ENCODE data around the gene TOMM22. TPM values are rescaled to one million over a fixed set of nuclear protein-coding genes. Genes with fewer than 3 reads are reported as not detected.

The TOMM22 gene
- total and polyA plus RNA-seq, 2 donors (not counting 3 experiments of a cell fraction or from before 2014, with no cell fraction given), result 62.3 to 98.8 TPM

DNA sequence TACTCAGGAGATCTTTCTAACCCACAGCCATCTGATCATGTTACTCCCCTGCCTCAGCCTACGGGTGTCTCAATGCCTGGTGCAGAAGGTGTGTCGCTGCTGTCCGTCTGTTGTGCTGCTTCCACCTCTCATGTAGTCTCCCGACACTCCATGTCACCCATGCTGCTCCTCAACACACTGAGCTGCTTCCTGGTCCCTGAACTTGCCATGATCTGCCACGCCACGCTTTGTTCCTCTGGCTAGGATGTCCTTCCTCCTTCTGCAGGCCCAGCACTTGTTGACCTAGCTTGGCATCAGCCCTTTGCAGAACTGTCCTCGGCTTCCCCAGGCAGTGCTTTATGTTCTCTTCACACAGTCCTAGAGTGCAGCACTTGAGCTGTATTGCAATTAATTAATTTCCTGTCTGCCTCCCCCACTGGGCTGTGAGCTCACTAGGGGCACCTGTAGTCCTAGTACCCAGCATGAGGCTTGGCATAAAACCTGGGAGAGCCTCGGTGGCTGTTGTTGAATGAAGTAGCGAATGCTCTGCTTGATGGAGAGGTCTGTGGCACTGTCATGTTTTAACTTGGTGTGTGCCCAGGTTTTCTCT, 33.5 kb downstream of the TOMM22 start:
- H4K20me1 ChIP-seq (replicated peaks; ENCODE audit: control insufficient read depth, extremely low read depth, insufficient read depth, low read length), result no peaks in the 10 kb centered on the region
- H3K9me3 ChIP-seq (replicated peaks; ENCODE audit: control insufficient read depth, insufficient read depth, low read length), result no peaks in the 10 kb centered on the region
- H3K36me3 ChIP-seq (ENCODE audit: control insufficient read depth in 2 of 2, extremely low read depth in 1 of 2, insufficient read depth in 2 of 2, low read length in 2 of 2), result peaks cover 3 to 11% of the 10 kb centered on the region in 2 experiments
- no peaks in the 10 kb centered on the region for H3K27me3 ChIP-seq (ENCODE audit: control insufficient read depth in 2 of 2, insufficient read depth in 2 of 2, low read length in 2 of 2)
- no peak overlapping the region for H3K4me3 ChIP-seq (replicated peaks in 1 of 3; ENCODE audit: insufficient read depth in 1 of 3, low read depth in 1 of 3, low read length in 3 of 3)
- CTCF ChIA-PET, result interaction anchor here (1.2 to 2.5 kb wide), 3 partner anchors 10 to 54 kb away, joined by 3 to 12 read pairs (median 4); no protein-coding TSS in a partner anchor
- BruUV-seq (replicated peaks), result no TSS peak
- TF ChIP-seq JUN (IDR thresholded peaks at IDR 0.05; ENCODE audit: borderline replicate concordance, insufficient read depth, insufficient read length, low read depth), result no peak
- peaks cover 10% of the 10 kb centered on the region for H3K4me1 ChIP-seq (ENCODE audit: control insufficient read depth, extremely low read depth, insufficient read depth, low read length)
- peaks cover 53% of the 10 kb centered on the region for H3K79me2 ChIP-seq (ENCODE audit: control insufficient read depth, insufficient read depth, low read length)
- no peak for FAIRE-seq
- no peak for DNase-seq (ENCODE audit: low read depth, low spot score)
- H2AFZ ChIP-seq (ENCODE audit: low read depth, low read length), result no peak overlapping the region
- no peak overlapping the region for H3K9ac ChIP-seq (replicated peaks; ENCODE audit: extremely low read depth, insufficient read depth, low read length)
- POLR2A ChIA-PET, result interaction anchor here (1.5 kb wide), 1 partner anchor 10 kb away, joined by 4 read pairs; the partner anchor contains the start of gene GTPBP1
- dilution Hi-C loops (cut with MboI; ENCODE audit: extremely low pct_ligation_motif_present, low sequenced_read_pairs) (no loop called here), intact Hi-C loops (cut with micrococcal nuclease) (no loop called here)
- H3K4me2 ChIP-seq (ENCODE audit: insufficient read depth, low read length), result no peak overlapping the region
- H3K9me1 ChIP-seq (replicated peaks; ENCODE audit: control insufficient read depth, extremely low read depth, insufficient read depth, low read length), result no peaks in the 10 kb centered on the region
- H3K27ac ChIP-seq (ENCODE audit: insufficient read depth, low read depth, low read length), result no peak overlapping the region

DNA sequence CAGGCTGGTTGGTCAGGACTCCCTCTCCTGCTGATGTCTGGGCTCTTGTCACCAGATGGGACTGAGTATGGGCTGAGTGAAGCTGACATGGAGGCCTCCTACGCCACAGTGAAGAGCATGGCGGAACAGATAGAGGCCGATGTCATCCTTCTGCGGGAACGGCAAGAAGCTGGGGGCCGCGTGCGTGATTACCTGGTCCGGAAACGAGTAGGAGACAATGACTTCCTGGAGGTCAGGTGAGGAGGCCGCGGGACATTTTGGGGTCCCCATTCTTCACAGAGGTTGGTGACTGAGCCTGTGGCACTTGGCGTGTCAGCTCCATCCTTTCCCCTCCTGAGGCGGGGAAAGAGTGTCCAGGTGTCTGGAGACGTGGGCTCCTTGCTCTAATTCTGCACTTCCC, 34.1 kb downstream of the TOMM22 start:
- Histone ChIP-seq H3K27ac (ENCODE audit: insufficient read depth, low read depth, low read length) (no peak overlapping the region), H3K27me3 (ENCODE audit: control insufficient read depth in 2 of 2, insufficient read depth in 2 of 2, low read length in 2 of 2) (no peaks in the 10 kb centered on the region), H4K20me1 (replicated peaks; ENCODE audit: control insufficient read depth, extremely low read depth, insufficient read depth, low read length) (no peaks in the 10 kb centered on the region), H3K4me2 (ENCODE audit: insufficient read depth, low read length) (no peak overlapping the region), H3K4me1 (ENCODE audit: control insufficient read depth, extremely low read depth, insufficient read depth, low read length) (peaks cover 10% of the 10 kb centered on the region), H3K36me3 (ENCODE audit: control insufficient read depth in 2 of 2, extremely low read depth in 1 of 2, insufficient read depth in 2 of 2, low read length in 2 of 2) (peaks cover 3 to 11% of the 10 kb centered on the region in 2 experiments), H3K9ac (replicated peaks; ENCODE audit: extremely low read depth, insufficient read depth, low read length) (no peak overlapping the region), H2AFZ (ENCODE audit: low read depth, low read length) (no peak overlapping the region), H3K9me1 (replicated peaks; ENCODE audit: control insufficient read depth, extremely low read depth, insufficient read depth, low read length) (no peaks in the 10 kb centered on the region), H3K9me3 (replicated peaks; ENCODE audit: control insufficient read depth, insufficient read depth, low read length) (no peaks in the 10 kb centered on the region), H3K4me3 (replicated peaks in 1 of 3; ENCODE audit: insufficient read depth in 1 of 3, low read depth in 1 of 3, low read length in 3 of 3) (no peak overlapping the region), H3K79me2 (ENCODE audit: control insufficient read depth, insufficient read depth, low read length) (peaks cover 47% of the 10 kb centered on the region)
- TF ChIP-seq EZH2 (IDR thresholded peaks at IDR 0.05; ENCODE audit: borderline replicate concordance, low read depth, low read length, severe bottlenecking) (no peak), POLR2A (IDR thresholded peaks at IDR 0.05; ENCODE audit: low read depth, low read length) (no peak), JUN (IDR thresholded peaks at IDR 0.05; ENCODE audit: borderline replicate concordance, insufficient read depth, insufficient read length, low read depth) (no peak), MYC (IDR thresholded peaks at IDR 0.05; ENCODE audit: low read depth, low read length) (no peak), GATA2 (IDR thresholded peaks at IDR 0.05; ENCODE audit: insufficient read depth, insufficient read length, low read depth, low read length) (no peak), FOS (IDR thresholded peaks at IDR 0.05; ENCODE audit: borderline replicate concordance, insufficient read depth, low read length) (no peak), POLR2AphosphoS5 (IDR thresholded peaks at IDR 0.05; ENCODE audit: insufficient read depth, low read depth, low read length) (no peak)
- TF ChIP-seq, protein P1, sequence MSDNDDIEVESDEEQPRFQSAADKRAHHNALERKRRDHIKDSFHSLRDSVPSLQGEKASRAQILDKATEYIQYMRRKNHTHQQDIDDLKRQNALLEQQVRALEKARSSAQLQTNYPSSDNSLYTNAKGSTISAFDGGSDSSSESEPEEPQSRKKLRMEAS (IDR thresholded peaks at IDR 0.05; ENCODE audit: insufficient read depth, insufficient read length), result no peak
- TF ChIP-seq, protein P2, sequence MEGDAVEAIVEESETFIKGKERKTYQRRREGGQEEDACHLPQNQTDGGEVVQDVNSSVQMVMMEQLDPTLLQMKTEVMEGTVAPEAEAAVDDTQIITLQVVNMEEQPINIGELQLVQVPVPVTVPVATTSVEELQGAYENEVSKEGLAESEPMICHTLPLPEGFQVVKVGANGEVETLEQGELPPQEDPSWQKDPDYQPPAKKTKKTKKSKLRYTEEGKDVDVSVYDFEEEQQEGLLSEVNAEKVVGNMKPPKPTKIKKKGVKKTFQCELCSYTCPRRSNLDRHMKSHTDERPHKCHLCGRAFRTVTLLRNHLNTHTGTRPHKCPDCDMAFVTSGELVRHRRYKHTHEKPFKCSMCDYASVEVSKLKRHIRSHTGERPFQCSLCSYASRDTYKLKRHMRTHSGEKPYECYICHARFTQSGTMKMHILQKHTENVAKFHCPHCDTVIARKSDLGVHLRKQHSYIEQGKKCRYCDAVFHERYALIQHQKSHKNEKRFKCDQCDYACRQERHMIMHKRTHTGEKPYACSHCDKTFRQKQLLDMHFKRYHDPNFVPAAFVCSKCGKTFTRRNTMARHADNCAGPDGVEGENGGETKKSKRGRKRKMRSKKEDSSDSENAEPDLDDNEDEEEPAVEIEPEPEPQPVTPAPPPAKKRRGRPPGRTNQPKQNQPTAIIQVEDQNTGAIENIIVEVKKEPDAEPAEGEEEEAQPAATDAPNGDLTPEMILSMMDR (IDR thresholded peaks at IDR 0.05; ENCODE audit: extremely low read depth in 1 of 2, insufficient read depth in 1 of 2, low read depth in 1 of 2, low read length in 2 of 2), result no peak
- FAIRE-seq (no peak), DNase-seq (ENCODE audit: low read depth, low spot score) (no peak)
- dilution Hi-C loops (cut with MboI; ENCODE audit: extremely low pct_ligation_motif_present, low sequenced_read_pairs) (no loop called here), intact Hi-C loops (cut with micrococcal nuclease) (no loop called here)
- ChIA-PET CTCF (interaction anchor here (1.1 to 2.5 kb wide), 2 partner anchors 9 to 17 kb away, joined by 3 to 12 read pairs; no protein-coding TSS in a partner anchor), POLR2A (no interaction called here)
- no TSS peak for BruUV-seq (replicated peaks)

Data from endothelial cell of umbilical vein (primary cell).